Neural progenitor cell (in vitro differentiated cells): ENCODE data around the gene AKAP8L.

Experiments used
- EZH2 ChIP-seq: fragments of 200-600 bp; sonication (generic); IDR thresholded peaks from 2 replicates; pipeline ENCODE4 v1.6.1; 2017; ENCODE audit warnings: antibody characterized with exemption, mild to moderate bottlenecking, moderate library complexity
- TF ChIP-seq, protein P1 (sequence below): fragments of 200-600 bp; sonication (generic); IDR thresholded peaks from 2 replicates; pipeline ENCODE4 v1.5.1; 2017; ENCODE audit warnings: antibody characterized with exemption, mild to moderate bottlenecking

DNA sequence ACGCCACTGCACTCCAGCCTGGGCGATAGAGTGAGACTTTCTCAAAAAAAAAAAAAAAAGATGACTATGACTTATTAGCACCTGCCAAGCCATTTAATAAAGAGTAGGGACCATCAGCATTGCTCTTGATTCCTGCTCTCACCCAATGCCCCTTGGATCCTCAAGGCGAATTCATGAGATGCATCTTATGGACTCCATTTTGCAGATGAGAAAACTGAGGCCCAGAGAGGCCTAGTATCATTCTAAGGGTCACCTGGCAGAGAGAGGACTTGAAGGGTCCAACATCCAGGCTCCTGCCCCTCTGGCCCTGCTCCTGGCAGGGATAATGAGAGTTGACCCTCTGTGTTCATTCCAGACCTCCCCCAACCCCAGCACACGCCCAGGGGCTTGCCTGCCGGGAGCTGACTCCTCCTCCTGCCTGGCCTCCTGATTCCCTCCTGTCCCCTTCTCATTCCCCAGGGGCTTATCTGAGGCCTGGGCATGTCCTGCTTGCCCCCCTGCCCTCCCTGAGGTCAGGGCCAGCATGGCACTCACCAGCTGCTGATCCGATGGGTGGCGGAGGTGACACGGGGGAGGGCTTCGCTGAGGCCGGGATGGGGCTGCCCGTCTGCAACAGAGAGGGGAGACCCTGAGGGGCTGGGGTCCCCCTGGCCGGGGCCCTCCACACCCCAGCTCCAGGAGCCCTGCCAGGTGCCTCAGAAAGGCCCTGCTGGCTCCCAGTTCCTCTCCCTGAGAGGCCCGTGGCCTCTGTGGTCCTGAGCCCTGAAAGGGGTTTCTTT lies 23.5 kb upstream of the AKAP8L start:
- TF ChIP-seq, protein P1, sequence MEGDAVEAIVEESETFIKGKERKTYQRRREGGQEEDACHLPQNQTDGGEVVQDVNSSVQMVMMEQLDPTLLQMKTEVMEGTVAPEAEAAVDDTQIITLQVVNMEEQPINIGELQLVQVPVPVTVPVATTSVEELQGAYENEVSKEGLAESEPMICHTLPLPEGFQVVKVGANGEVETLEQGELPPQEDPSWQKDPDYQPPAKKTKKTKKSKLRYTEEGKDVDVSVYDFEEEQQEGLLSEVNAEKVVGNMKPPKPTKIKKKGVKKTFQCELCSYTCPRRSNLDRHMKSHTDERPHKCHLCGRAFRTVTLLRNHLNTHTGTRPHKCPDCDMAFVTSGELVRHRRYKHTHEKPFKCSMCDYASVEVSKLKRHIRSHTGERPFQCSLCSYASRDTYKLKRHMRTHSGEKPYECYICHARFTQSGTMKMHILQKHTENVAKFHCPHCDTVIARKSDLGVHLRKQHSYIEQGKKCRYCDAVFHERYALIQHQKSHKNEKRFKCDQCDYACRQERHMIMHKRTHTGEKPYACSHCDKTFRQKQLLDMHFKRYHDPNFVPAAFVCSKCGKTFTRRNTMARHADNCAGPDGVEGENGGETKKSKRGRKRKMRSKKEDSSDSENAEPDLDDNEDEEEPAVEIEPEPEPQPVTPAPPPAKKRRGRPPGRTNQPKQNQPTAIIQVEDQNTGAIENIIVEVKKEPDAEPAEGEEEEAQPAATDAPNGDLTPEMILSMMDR: no peak
- no peak for TF ChIP-seq EZH2
